GM23248 (cell line): ENCODE results near the gene MKI67.

ENCODE experiments used
- EZH2 ChIP-seq: fragments of 200-600 bp; sonication (generic); IDR thresholded peaks from 2 replicates; pipeline ENCODE4 v1.6.1; 2018; ENCODE audit warnings: antibody characterized with exemption, mild to moderate bottlenecking; ENCODE audit not compliant: insufficient read depth, poor library complexity, severe bottlenecking
- EZH2phosphoT487 ChIP-seq: fragments of 200-600 bp; sonication (generic); IDR thresholded peaks from 2 replicates; pipeline ENCODE4 v1.6.1; 2018; ENCODE audit warnings: antibody characterized with exemption, moderate library complexity, mild to moderate bottlenecking, low read depth; ENCODE audit not compliant: insufficient read depth

DNA sequence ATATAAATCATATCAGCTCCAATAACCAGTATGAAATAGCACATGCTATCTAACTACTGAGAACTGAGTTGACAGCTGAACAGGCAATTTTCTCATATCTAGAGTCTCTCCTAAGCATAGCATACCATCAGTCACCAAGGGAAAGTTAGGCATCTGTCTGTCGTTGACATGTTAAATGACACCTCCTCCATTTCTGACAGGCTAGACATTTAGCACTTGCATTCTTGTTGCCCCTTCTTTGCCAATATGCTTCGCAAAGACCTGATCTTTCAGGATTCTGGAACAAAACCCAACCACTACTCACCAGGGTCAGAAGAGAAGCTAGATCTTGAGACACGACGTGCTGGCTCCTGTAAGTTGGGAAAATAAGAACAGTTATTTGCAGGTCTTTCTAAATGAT lies 10.0 kb downstream of the MKI67 start:
- no peak for TF ChIP-seq EZH2
- TF ChIP-seq EZH2phosphoT487, result no peak
